Lung (tissue), 12 donors: ENCODE results near the gene EPS8. TPM values are rescaled to one million over a fixed set of nuclear protein-coding genes. Genes with fewer than 3 reads are reported as not detected.

Experiments used
- ATAC-seq: fragments of 200-7000 bp; cut with Tn5 transposase; one replicate; pipeline ENCODE4 v1.9.1; 2020; ENCODE audit warnings: moderate number of reproducible peaks; ENCODE audit not compliant: insufficient read depth, low FRiP score
- DNase-seq, 3 donors: peaks; one replicate each; pipeline ENCODE4 v3.0.0-alpha.2; 2013 to 2017
- H3K27ac ChIP-seq, 2 donors: one replicate each; pipeline ENCODE4 v1.5.1; 2013; ENCODE audit warnings: mild to moderate bottlenecking in 2 of 2, moderate library complexity in 2 of 2, control low read depth in 1 of 2, inconsistent platforms in 1 of 2, low read depth in 1 of 2, low read length in 1 of 2
- H3K27me3 ChIP-seq, 3 donors: one replicate each; pipeline ENCODE4 v1.5.1; 2013; ENCODE audit warnings: low read length in 2 of 3; ENCODE audit not compliant: control insufficient read depth in 3 of 3, insufficient read depth in 3 of 3
- H3K36me3 ChIP-seq, 4 donors: one replicate each; pipeline ENCODE4 v1.5.1; 2013; ENCODE audit warnings: low read length in 4 of 4, mild to moderate bottlenecking in 1 of 4, moderate library complexity in 1 of 4; ENCODE audit not compliant: control insufficient read depth in 4 of 4, insufficient read depth in 4 of 4
- H3K4me1 ChIP-seq, 5 donors: one replicate each; pipeline ENCODE4 v1.5.1; 2013; ENCODE audit warnings: low read length in 5 of 5, mild to moderate bottlenecking in 2 of 5, moderate library complexity in 1 of 5; ENCODE audit not compliant: control insufficient read depth in 5 of 5, insufficient read depth in 5 of 5
- H3K4me3 ChIP-seq: one replicate; pipeline ENCODE4 v1.5.1; 2013; ENCODE audit warnings: mild to moderate bottlenecking, control low read depth, moderate library complexity
- H3K9ac ChIP-seq, 2 donors: one replicate each; pipeline ENCODE4 v1.5.1; 2013; ENCODE audit warnings: low read length in 2 of 2, control low read depth in 1 of 2; ENCODE audit not compliant: insufficient read depth in 1 of 2
- H3K9me3 ChIP-seq, 4 donors: one replicate each; pipeline ENCODE4 v1.5.1; 2013; ENCODE audit warnings: low read length in 3 of 4, mild to moderate bottlenecking in 1 of 4, moderate library complexity in 1 of 4; ENCODE audit not compliant: control insufficient read depth in 4 of 4, insufficient read depth in 3 of 4
- CTCF ChIP-seq: IDR thresholded peaks from 2 replicates; pipeline ENCODE4 v1.5.1; 2012; ENCODE audit warnings: mild to moderate bottlenecking; ENCODE audit errors: control extremely low read depth, extremely low read depth
- WGBS, 2 donors: extraction: QIAGEN DNeasy Blood & Tissue Kit; methylation state at CpG; one replicate each; pipeline ENCODE4 v1.1.7; 2013; 5-methylcytosine and 5-hydroxymethylcytosine counted together
- polyA plus RNA-seq, 2 donors: library from polyadenylated mRNA; stranded (reverse); fragments of 200-250 nt; gene quantifications; one replicate each; pipeline ENCODE4 v1.2.1, GENCODE V29; 2013
- total RNA-seq, 2 donors: library from RNA; depleted of rRNA in 1 of 2; stranded (reverse); fragments of >200 nt in 1 of 2; gene quantifications; one replicate each; pipeline ENCODE4 v1.2.1, GENCODE V29; 2014 to 2021
- donor health status: control.
- donor health status: control.
- donor health status: Bipolar disorder and iron deficiency.
- donor health status: healthy.
- donor health status: DM: yes; HTN: yes; CAD: no.

The EPS8 gene
- total and polyA plus RNA-seq, 4 donors = 30.1 to 153 (median 48.9) TPM

DNA sequence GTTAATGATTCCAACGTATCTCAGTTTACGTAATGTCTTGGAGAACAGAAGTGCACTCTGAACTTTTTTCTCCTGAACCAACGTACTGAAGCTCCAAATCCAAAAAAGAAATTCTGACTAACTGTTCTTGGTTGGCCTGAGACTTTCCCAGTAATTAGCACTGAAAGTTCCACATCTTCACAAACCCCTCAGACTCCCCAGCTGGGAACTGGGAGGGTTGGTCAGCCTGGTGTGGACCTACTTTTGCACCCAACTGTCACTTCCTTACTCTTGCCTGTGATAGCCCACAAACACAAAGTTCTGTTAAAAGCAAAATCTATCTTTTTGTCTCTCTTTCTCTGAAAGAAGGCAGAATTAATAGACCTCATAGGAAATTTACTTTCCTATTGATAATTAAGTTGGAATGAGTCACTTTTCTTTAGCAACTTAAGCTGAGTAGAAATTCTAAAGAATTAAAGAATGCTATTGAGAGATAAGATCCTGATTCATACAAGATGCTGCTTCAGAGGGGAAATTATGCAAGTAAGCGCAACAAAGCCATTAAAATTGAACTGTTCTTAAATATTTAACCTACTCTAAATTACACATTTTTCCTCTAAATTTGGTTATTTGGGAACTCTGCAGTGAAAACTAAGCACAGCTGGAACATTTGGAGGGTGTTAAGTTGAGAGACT lies 155.0 kb downstream of the EPS8 start:
- H3K9me3 ChIP-seq = no peaks in the 10 kb centered on the region
- no peak overlapping the region for H3K4me3 ChIP-seq
- peaks cover 0 to 3% (median 0%) of the 10 kb centered on the region in 4 donors for H3K36me3 ChIP-seq
- no peak for DNase-seq
- H3K27ac ChIP-seq = peak overlapping the region in 1 of 2 donors; percentile 45
- no peak for ATAC-seq
- H3K27me3 ChIP-seq = no peaks in the 10 kb centered on the region
- no peak overlapping the region for H3K9ac ChIP-seq
- no peak for TF ChIP-seq CTCF
- WGBS, 2 donors = 69 to 83% methylated on average over 4 of the region's 4 CpGs
- H3K4me1 ChIP-seq = peaks cover 0 to 6% (median 0%) of the 10 kb centered on the region in 5 donors

DNA sequence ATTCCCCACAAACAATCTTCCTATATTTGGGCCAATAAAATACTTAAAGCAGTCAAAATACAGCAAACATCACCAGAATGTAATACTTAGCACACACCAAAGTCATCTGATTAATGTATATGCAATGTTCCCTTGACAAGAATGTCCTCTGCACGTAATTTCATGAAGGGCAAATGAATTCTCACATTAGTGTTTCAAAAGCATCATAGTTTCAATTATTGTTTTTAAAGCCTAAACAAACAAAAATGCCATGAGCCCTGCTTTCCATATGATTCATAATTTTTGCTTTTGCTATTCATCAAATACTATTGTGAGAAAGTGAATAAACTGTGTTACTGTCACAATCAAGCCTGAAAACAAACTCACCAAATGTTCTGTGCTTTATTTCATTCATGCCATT lies 156.0 kb downstream of the EPS8 start:
- Histone ChIP-seq H3K4me3 (no peak overlapping the region), H3K9me3 (no peaks in the 10 kb centered on the region), H3K9ac (no peak overlapping the region), H3K27ac (no peak overlapping the region), H3K36me3 (peaks cover 0 to 3% (median 0%) of the 10 kb centered on the region in 4 donors), H3K4me1 (peaks cover 0 to 6% (median 0%) of the 10 kb centered on the region in 5 donors), H3K27me3 (no peaks in the 10 kb centered on the region)
- 90 to 92% methylated on average over 1 of the region's 1 CpG for WGBS, 2 donors
- ATAC-seq = no peak
- DNase-seq = no peak
- no peak for TF ChIP-seq CTCF

- H3K36me3 ChIP-seq = peaks cover 0 to 3% (median 0%) of the 10 kb centered on the region in 4 donors
- H3K27me3 ChIP-seq = no peaks in the 10 kb centered on the region
- DNase-seq = no peak
- ATAC-seq = no peak
- WGBS, 2 donors = 94 to 96% methylated on average over 4 of the region's 4 CpGs
- H3K9ac ChIP-seq = no peak overlapping the region
- no peaks in the 10 kb centered on the region for H3K9me3 ChIP-seq
- no peak overlapping the region for H3K27ac ChIP-seq
- H3K4me1 ChIP-seq = peaks cover 0 to 6% (median 0%) of the 10 kb centered on the region in 5 donors
- H3K4me3 ChIP-seq = no peak overlapping the region
- no peak for TF ChIP-seq CTCF
Observed at GRCh38 chr12:15632708-15633107, 156.5 kb downstream of the EPS8 start.
